Endothelial cell of umbilical vein (primary cell): ENCODE results near the gene PTAFR. TPM values are rescaled to one million over a fixed set of nuclear protein-coding genes. Genes with fewer than 3 reads are reported as not detected.

Experiments used
- BruUV-seq: library from RNA; stranded (reverse); fragments of 400-500 nt; replicated peaks from 2 replicates; lab custom pipeline; 2021; lab: Mats Ljungman, UMichigan
- CTCF ChIA-PET: fragments of 300-600, 350-600 bp; sonication (Branson Sonifier 250); formaldehyde crosslinking; loops from one replicate; lab custom pipeline; 2021; ENCODE audit warnings: antibody characterized with exemption, inconsistent platforms; lab: Charles Lee
- POLR2A ChIA-PET: fragments of 300-600, 350-600 bp; sonication (Branson Sonifier 250); formaldehyde crosslinking; loops from one replicate; lab custom pipeline; 2021; ENCODE audit warnings: antibody characterized with exemption, inconsistent platforms; lab: Charles Lee
- DNase-seq: peaks from one replicate; pipeline ENCODE4 v3.0.0-alpha.2; 2011; ENCODE audit warnings: low read depth, low spot score
- FAIRE-seq: peaks from 2 replicates; lab custom pipeline; 2011; peaks lifted over from hg19 to GRCh38; lab: Jason Lieb, UNC
- H2AFZ ChIP-seq: 2 replicates; pipeline ENCODE4 v1.6.0; 2012; ENCODE audit warnings: low read depth, low read length, control low read depth, inconsistent platforms
- H3K27ac ChIP-seq: 2 replicates; pipeline ENCODE4 v1.5.1; 2011; ENCODE audit warnings: low read depth, mild to moderate bottlenecking, control low read depth, low read length, moderate library complexity; ENCODE audit not compliant: insufficient read depth
- H3K27me3 ChIP-seq, 2 experiments: 2 replicates each; pipeline versions ENCODE4 v1.6.0 to v1.6.1; 2011; ENCODE audit warnings: low read length in 2 of 2, mixed read lengths in 1 of 2; ENCODE audit not compliant: control insufficient read depth in 2 of 2, insufficient read depth in 2 of 2
- H3K36me3 ChIP-seq, 2 experiments: 2 replicates in 1 of 2; 3 replicates in 1 of 2; pipeline ENCODE4 v1.5.1; 2011; ENCODE audit warnings: low read length in 2 of 2, mild to moderate bottlenecking in 1 of 2, moderate library complexity in 1 of 2; ENCODE audit not compliant: control insufficient read depth in 2 of 2, insufficient read depth in 2 of 2; ENCODE audit errors: extremely low read depth in 1 of 2
- H3K4me1 ChIP-seq: 3 replicates; pipeline ENCODE4 v1.5.1; 2011; ENCODE audit warnings: mild to moderate bottlenecking, low read length; ENCODE audit not compliant: control insufficient read depth, insufficient read depth; ENCODE audit errors: extremely low read depth
- H3K4me2 ChIP-seq: 2 replicates; pipeline ENCODE4 v1.6.1; 2011; ENCODE audit warnings: low read length, control low read depth, mixed read lengths; ENCODE audit not compliant: insufficient read depth
- H3K4me3 ChIP-seq, 3 experiments: fragments of 200-600 bp in 1 of 3; sonication (generic), shearing (Covaris generic) in 1 of 3; replicated peaks in 1 of 3; 2 replicates each; pipeline ENCODE4 v1.5.1; 2011 to 2016; ENCODE audit warnings: control low read depth in 3 of 3, low read length in 3 of 3, mild to moderate bottlenecking in 2 of 3, inconsistent platforms in 1 of 3, low read depth in 1 of 3, moderate library complexity in 1 of 3; ENCODE audit not compliant: insufficient read depth in 1 of 3
- H3K79me2 ChIP-seq: 2 replicates; pipeline ENCODE4 v1.6.0; 2012; ENCODE audit warnings: low read length, inconsistent platforms; ENCODE audit not compliant: control insufficient read depth, insufficient read depth
- H3K9ac ChIP-seq: replicated peaks from 2 replicates; pipeline ENCODE3; 2011; ENCODE audit warnings: low read length, control low read depth; ENCODE audit not compliant: insufficient read depth; ENCODE audit errors: extremely low read depth
- H3K9me1 ChIP-seq: replicated peaks from 3 replicates; pipeline ENCODE4 v1.6.0; 2011; ENCODE audit warnings: mild to moderate bottlenecking, low read length; ENCODE audit not compliant: control insufficient read depth, insufficient read depth; ENCODE audit errors: extremely low read depth
- H3K9me3 ChIP-seq: replicated peaks from 2 replicates; pipeline ENCODE4 v1.5.1; 2012; ENCODE audit warnings: low read length, inconsistent platforms; ENCODE audit not compliant: control insufficient read depth, insufficient read depth
- H4K20me1 ChIP-seq: replicated peaks from 2 replicates; pipeline ENCODE3; 2011; ENCODE audit warnings: mild to moderate bottlenecking, low read length; ENCODE audit not compliant: control insufficient read depth, insufficient read depth; ENCODE audit errors: extremely low read depth
- EZH2 ChIP-seq: IDR thresholded peaks from 2 replicates; pipeline ENCODE4 v1.6.1; 2012; ENCODE audit warnings: borderline replicate concordance, low read depth, mild to moderate bottlenecking, moderate library complexity, low read length, inconsistent platforms; ENCODE audit not compliant: severe bottlenecking
- FOS ChIP-seq: IDR thresholded peaks from 2 replicates; pipeline ENCODE4 v1.6.1; 2011; ENCODE audit warnings: mild to moderate bottlenecking, low read length, moderate library complexity, borderline replicate concordance; ENCODE audit not compliant: insufficient read depth
- GATA2 ChIP-seq: IDR thresholded peaks from 2 replicates; pipeline ENCODE4 v1.7.0; 2011; ENCODE audit warnings: low read depth, mild to moderate bottlenecking, moderate library complexity, mixed read lengths, low read length; ENCODE audit not compliant: insufficient read length, insufficient read depth
- JUN ChIP-seq: IDR thresholded peaks from 2 replicates; pipeline ENCODE4 v1.6.1; 2011; ENCODE audit warnings: borderline replicate concordance, low read depth; ENCODE audit not compliant: insufficient read length, insufficient read depth
- MAX ChIP-seq: IDR thresholded peaks from 2 replicates; pipeline ENCODE4 v1.6.1; 2011; ENCODE audit not compliant: insufficient read depth, insufficient read length
- MYC ChIP-seq: IDR thresholded peaks from one replicate; pipeline ENCODE4 v1.6.1; 2011; ENCODE audit warnings: mild to moderate bottlenecking, low read depth, low read length
- POLR2A ChIP-seq: IDR thresholded peaks from 2 replicates; pipeline ENCODE4 v1.6.1; 2012; ENCODE audit warnings: low read depth, mild to moderate bottlenecking, control low read depth, low read length
- POLR2AphosphoS5 ChIP-seq: IDR thresholded peaks from 2 replicates; pipeline ENCODE4 v1.6.1; 2012; ENCODE audit warnings: low read depth, mild to moderate bottlenecking, control low read depth, low read length, moderate library complexity; ENCODE audit not compliant: insufficient read depth
- dilution Hi-C: fragments of 300-500 bp; cut with MboI; formaldehyde crosslinking; loops from one replicate; pipeline ENCODE4 v1.15.0; 2019; ENCODE audit warnings: low sequenced_read_pairs; ENCODE audit not compliant: extremely low pct_ligation_motif_present
- intact Hi-C: fragments of 100-400 bp; cut with micrococcal nuclease; formaldehyde crosslinking; loops from one replicate; pipeline ENCODE4 v1.10.0; 2022
- polyA plus RNA-seq, 4 experiments: library from polyadenylated mRNA; depleted of rRNA in 3 of 4; stranded (reverse) in 3 of 4; unstranded in 1 of 4; fragments of >200 nt; gene quantifications; 2 replicates each; pipeline versions ENCODE4 v1.2.1 to v1.2.3, GENCODE V29; 2011 to 2012; ENCODE audit warnings: missing spikeins in 1 of 4
- total RNA-seq: library from RNA; stranded (reverse); gene quantifications from 2 replicates; pipeline ENCODE4 v1.2.3, GENCODE V29; 2021
- TF ChIP-seq, protein P1 (sequence below), 2 donors: IDR thresholded peaks; 1 replicate in 1 of 2; 2 replicates in 1 of 2; pipeline ENCODE4 v1.5.1; 2011; ENCODE audit warnings: low read length in 2 of 2, mild to moderate bottlenecking in 2 of 2, moderate library complexity in 2 of 2, control low read depth in 1 of 2, inconsistent platforms in 1 of 2, low read depth in 1 of 2; ENCODE audit not compliant: insufficient read depth in 1 of 2; ENCODE audit errors: extremely low read depth in 1 of 2

Gene PTAFR
- total and polyA plus RNA-seq, 2 donors (not counting 3 experiments of a cell fraction or from before 2014, with no cell fraction given), result 0.20 to 0.32 TPM

DNA sequence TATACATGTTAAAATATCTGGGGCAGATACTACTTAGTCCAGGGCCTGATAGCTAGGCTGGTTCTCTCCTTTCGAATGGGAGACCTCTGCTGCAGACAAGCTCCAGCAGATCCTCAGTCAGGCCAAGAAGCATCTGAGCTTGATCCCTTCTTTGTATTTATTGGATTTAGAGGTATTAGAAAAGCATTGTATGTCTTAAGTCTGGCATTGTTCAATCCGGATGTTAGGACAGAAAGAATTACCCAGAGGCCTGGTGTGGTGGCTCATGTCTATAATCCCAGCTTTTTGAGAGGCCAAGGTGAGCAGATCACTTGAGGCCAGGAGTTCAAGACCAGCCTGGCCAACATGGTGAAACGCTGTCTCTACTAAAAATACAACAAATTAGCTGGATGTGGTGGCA lies 66.9 kb downstream of the PTAFR start:
- H3K9me3 ChIP-seq, result no peaks in the 10 kb centered on the region
- no peak overlapping the region for H3K4me3 ChIP-seq
- dilution Hi-C loops, result no loop called here
- H3K4me2 ChIP-seq, result no peak overlapping the region
- no TSS peak for BruUV-seq
- no peaks in the 10 kb centered on the region for H4K20me1 ChIP-seq
- DNase-seq (no peak), FAIRE-seq (no peak)
- CTCF ChIA-PET, result interaction anchor here (1.6 to 1.9 kb wide), 3 partner anchors 18 to 99 kb away, joined by 3 to 11 read pairs (median 7); no protein-coding TSS in a partner anchor
- no peaks in the 10 kb centered on the region for H3K36me3 ChIP-seq
- POLR2A ChIA-PET, result interaction anchor here (0.6 kb wide), 1 partner anchor 95 kb away, joined by 12 read pairs; no protein-coding TSS in a partner anchor
- no peaks in the 10 kb centered on the region for H3K9me1 ChIP-seq
- H3K79me2 ChIP-seq, result no peaks in the 10 kb centered on the region
- no peak overlapping the region for H2AFZ ChIP-seq
- H3K27me3 ChIP-seq, result no peaks in the 10 kb centered on the region
- no peak overlapping the region for H3K27ac ChIP-seq
- no peak overlapping the region for H3K9ac ChIP-seq
- intact Hi-C loops, result loop anchor here (2.0 to 5.0 kb wide), 2 partner anchors 21 to 53 kb away; partner anchors contain the start of gene EYA3
- TF ChIP-seq FOS (no peak), MAX (no peak), MYC (no peak), JUN (no peak), GATA2 (no peak), EZH2 (no peak), POLR2A (no peak), POLR2AphosphoS5 (no peak)
- TF ChIP-seq, protein P1, sequence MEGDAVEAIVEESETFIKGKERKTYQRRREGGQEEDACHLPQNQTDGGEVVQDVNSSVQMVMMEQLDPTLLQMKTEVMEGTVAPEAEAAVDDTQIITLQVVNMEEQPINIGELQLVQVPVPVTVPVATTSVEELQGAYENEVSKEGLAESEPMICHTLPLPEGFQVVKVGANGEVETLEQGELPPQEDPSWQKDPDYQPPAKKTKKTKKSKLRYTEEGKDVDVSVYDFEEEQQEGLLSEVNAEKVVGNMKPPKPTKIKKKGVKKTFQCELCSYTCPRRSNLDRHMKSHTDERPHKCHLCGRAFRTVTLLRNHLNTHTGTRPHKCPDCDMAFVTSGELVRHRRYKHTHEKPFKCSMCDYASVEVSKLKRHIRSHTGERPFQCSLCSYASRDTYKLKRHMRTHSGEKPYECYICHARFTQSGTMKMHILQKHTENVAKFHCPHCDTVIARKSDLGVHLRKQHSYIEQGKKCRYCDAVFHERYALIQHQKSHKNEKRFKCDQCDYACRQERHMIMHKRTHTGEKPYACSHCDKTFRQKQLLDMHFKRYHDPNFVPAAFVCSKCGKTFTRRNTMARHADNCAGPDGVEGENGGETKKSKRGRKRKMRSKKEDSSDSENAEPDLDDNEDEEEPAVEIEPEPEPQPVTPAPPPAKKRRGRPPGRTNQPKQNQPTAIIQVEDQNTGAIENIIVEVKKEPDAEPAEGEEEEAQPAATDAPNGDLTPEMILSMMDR (IDR thresholded peaks at IDR 0.05; ENCODE audit: extremely low read depth in 1 of 2, insufficient read depth in 1 of 2, low read depth in 1 of 2, low read length in 2 of 2), result no peak
- peaks cover 24% of the 10 kb centered on the region for H3K4me1 ChIP-seq
